ENCODE measurements around the gene NRF1.

- TF ChIP-seq SUZ12 (IDR thresholded peaks at IDR 0.05; ENCODE audit: low read length) (no peak), CTCF (IDR thresholded peaks at IDR 0.05; ENCODE audit: control extremely low read depth in 1 of 3, insufficient read depth in 1 of 3, low read depth in 1 of 3, low read length in 3 of 3) (no peak), POLR2A (IDR thresholded peaks at IDR 0.05; ENCODE audit: control extremely low read depth in 1 of 2, low read depth in 2 of 2, low read length in 2 of 2) (no peak), SIX5 (IDR thresholded peaks at IDR 0.05; ENCODE audit: low read depth, low read length) (no peak), TAF1 (IDR thresholded peaks at IDR 0.05; ENCODE audit: low read depth, low read length) (no peak), RAD21 (IDR thresholded peaks at IDR 0.05 in 1 of 2, conservative IDR thresholded peaks at IDR 0.05 in 1 of 2; ENCODE audit: low read depth in 2 of 2, low read length in 2 of 2) (no peak), ATF3 (IDR thresholded peaks at IDR 0.05; ENCODE audit: insufficient read depth, low read depth, low read length) (no peak), KDM5A (IDR thresholded peaks at IDR 0.05; ENCODE audit: low read length) (no peak), POLR2AphosphoS5 (IDR thresholded peaks at IDR 0.05; ENCODE audit: low read depth, low read length) (no peak), ASH2L (IDR thresholded peaks at IDR 0.05; ENCODE audit: low read length) (no peak)
Measured at GRCh38 chr7:129793506-129794310, 182.2 kb downstream of the NRF1 start.
